T-helper 1 cell treated with Interleukin-12 subunit alpha and Interleukin-12 subunit beta and Interleukin-4 antibody, amounts not matched to agents 30 μg/mL and 1 μg/mL, for 36 hours (primary cell): ENCODE data around the gene TYSND1.
A peak's percentile ranks its signal among the peaks of the same experiment; 100 is the strongest.
"Not testable (repeated sequence)": the region's sequence is repeated elsewhere in the genome, so short reads cannot be mapped to it uniquely, and the experiment has no call there.

Source experiments
- H3K27ac Mint-ChIP-seq: one replicate; pipeline ENCODE4 v1.8.0; 2021; ENCODE audit warnings: mild to moderate bottlenecking, mixed read lengths
- H3K27me3 Mint-ChIP-seq: one replicate; pipeline ENCODE4 v1.8.0; 2021; ENCODE audit warnings: low read depth, mixed read lengths
- H3K36me3 Mint-ChIP-seq: one replicate; pipeline ENCODE4 v1.8.0; 2021; ENCODE audit warnings: low read depth, mixed read lengths
- H3K4me1 Mint-ChIP-seq: one replicate; pipeline ENCODE4 v1.8.0; 2021; ENCODE audit warnings: low read depth, mixed read lengths
- H3K4me3 Mint-ChIP-seq: one replicate; pipeline ENCODE4 v1.8.0; 2021; ENCODE audit warnings: mild to moderate bottlenecking, moderate library complexity, mixed read lengths
- H3K9me3 Mint-ChIP-seq: one replicate; pipeline ENCODE4 v1.8.0; 2021; ENCODE audit warnings: mixed read lengths

TYSND1 gene

DNA sequence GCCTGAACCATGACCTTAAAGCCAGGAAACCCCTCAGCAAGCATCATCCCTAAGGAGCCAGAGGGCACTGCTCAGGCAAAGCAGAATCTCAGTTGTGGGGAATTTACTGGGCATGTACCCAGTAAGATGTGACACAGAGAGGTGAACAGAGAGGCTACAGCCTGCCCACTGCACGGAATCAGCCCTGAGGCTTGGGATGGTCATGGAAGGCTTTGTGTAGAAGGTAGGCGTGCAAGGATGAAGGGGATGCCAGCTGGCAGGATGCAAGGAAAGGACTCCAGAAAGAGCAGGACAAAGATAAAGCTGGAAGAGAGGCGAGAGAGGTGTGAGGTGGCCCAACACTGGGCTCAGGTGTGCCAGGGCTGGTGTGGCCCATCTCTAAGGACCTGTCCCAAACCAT is 11.5 kb downstream of the TYSND1 start:
- Mint-ChIP-seq H3K4me1 (peaks cover 10% of the 10 kb centered on the region), H3K9me3 (no peaks in the 10 kb centered on the region), H3K4me3 (no peak overlapping the region), H3K27ac (no peak overlapping the region), H3K36me3 (peaks cover 2% of the 10 kb centered on the region), H3K27me3 (no peaks in the 10 kb centered on the region)

GRCh38 chr10:70132098-70133029 is 14.1 kb downstream of the TYSND1 start, which contains the start of gene AIFM2:
Gene AIFM2, minus strand, starts transcription at chr10:70132825. Its CDS starts 8,741 bp downstream, at chr10:70124084.
- H3K36me3 Mint-ChIP-seq: peaks cover 2% of the 10 kb centered on the region
- H3K27me3 Mint-ChIP-seq: no peaks in the 10 kb centered on the region
- peaks cover 10% of the 10 kb centered on the region for H3K4me1 Mint-ChIP-seq
- H3K9me3 Mint-ChIP-seq: no peaks in the 10 kb centered on the region
- peak within 1 kb of the TSS; percentile 78 for H3K4me3 Mint-ChIP-seq
- H3K27ac Mint-ChIP-seq: peak within 1 kb of the TSS; percentile 59

GRCh38 chr10:70131560-70131937 is 15.0 kb downstream of the TYSND1 start:
- Mint-ChIP-seq H3K36me3 (no peaks in the 10 kb centered on the region), H3K4me3 (peak overlapping the region; percentile 78), H3K4me1 (peaks cover 8% of the 10 kb centered on the region), H3K27ac (no peak overlapping the region), H3K27me3 (no peaks in the 10 kb centered on the region), H3K9me3 (no peaks in the 10 kb centered on the region)

DNA sequence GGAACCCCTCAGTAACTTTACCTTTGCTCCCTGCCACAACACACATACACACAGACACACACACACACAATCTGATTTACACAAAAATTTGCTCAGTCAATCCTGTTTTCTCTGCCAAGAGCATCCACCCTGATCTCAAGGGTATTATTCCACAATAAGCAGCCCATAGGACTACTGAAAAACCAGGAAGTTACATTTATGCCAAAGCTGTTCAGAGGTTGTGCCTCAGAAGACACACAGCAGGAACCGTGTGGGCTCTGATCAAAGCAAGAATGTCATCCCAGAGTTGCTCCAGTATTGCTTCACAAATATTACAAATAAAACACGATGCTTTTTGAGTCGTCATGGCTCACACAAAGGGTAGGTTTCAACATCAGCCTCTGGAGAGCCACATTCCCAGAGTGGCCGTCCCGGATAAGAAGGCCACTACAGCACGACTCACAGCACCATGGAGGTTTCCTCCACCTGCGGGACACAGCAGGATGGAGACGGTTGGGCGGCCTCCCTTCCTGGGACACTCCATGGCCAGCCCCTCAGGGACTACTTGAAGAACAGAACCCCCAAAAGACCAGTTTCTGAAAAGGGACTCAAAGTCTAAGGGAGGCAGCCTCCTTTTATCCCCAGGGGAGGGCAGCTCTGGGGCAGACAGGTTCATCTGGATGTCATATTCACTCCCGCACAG is 15.5 kb downstream of the TYSND1 start:
- no peaks in the 10 kb centered on the region for H3K9me3 Mint-ChIP-seq
- H3K27me3 Mint-ChIP-seq: no peaks in the 10 kb centered on the region
- H3K36me3 Mint-ChIP-seq: no peaks in the 10 kb centered on the region
- H3K4me1 Mint-ChIP-seq: peaks cover 8% of the 10 kb centered on the region
- H3K4me3 Mint-ChIP-seq: no peak overlapping the region
- no peak overlapping the region for H3K27ac Mint-ChIP-seq

DNA sequence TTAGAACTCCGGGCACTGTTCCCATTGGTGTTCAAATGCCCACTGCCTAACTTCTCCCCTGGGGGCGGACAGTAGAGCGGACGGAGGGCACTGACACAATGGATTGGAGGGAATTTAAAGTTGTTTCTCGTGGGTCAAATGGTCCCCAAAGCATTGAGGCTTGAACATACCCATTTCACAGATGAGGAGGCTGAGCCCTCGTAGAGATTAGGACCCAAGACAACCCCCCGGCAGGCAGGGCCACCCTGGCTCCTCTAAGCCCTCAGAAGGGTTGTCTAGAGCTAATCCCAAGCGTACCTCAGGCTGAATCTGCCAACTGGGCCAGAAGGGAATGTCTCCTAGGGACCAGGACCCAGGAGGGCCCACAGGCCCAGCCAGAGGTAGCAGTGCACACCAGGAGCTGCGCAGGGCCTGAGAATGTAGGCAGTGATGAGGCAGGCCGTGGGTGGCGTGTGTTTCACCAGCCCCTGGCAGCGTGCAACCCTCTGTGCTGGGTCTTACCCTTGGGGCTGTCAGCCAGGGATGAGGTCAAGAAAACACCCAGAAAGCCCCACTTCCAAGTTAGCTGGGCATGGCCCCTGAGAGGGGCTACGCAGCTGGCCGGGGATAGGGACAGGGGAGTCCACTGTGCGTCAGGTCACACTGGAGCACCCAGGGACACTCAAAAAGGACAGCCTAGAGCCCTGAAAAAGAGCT is 19.7 kb downstream of the TYSND1 start:
- no peaks in the 10 kb centered on the region for H3K27me3 Mint-ChIP-seq
- H3K27ac Mint-ChIP-seq: no peak overlapping the region
- no peaks in the 10 kb centered on the region for H3K36me3 Mint-ChIP-seq
- H3K9me3 Mint-ChIP-seq: no peaks in the 10 kb centered on the region
- H3K4me1 Mint-ChIP-seq: no peaks in the 10 kb centered on the region
- H3K4me3 Mint-ChIP-seq: no peak overlapping the region

- Mint-ChIP-seq H3K27ac (no peak overlapping the region), H3K27me3 (no peaks in the 10 kb centered on the region), H3K36me3 (no peaks in the 10 kb centered on the region), H3K4me1 (no peaks in the 10 kb centered on the region), H3K4me3 (no peak overlapping the region), H3K9me3 (no peaks in the 10 kb centered on the region)
These were observed 20.5 kb downstream of the TYSND1 start for GRCh38 chr10:70125918-70126552.

DNA sequence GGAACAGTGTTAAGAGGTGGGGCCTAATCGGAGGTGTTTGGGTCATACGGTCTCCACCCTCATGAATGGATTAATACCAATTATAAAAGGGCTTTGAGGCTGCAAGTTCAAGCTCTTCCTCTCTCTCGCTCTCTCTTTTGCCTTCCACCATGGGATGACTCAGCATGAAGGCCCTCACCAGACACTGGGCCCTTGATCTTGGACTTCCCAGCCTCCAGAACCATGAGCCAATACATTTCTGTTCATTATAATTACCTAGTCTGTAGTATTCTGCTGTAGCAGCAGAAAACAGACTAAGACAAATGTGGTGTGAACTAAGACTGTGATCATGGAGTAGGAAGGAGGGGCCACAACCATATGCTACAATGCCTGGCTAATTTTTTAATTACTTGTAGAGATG is 21.6 kb downstream of the TYSND1 start:
- H3K9me3 Mint-ChIP-seq: no peaks in the 10 kb centered on the region
- H3K4me1 Mint-ChIP-seq: no peaks in the 10 kb centered on the region
- H3K27me3 Mint-ChIP-seq: no peaks in the 10 kb centered on the region
- no peak overlapping the region for H3K4me3 Mint-ChIP-seq
- H3K36me3 Mint-ChIP-seq: no peaks in the 10 kb centered on the region
- no peak overlapping the region for H3K27ac Mint-ChIP-seq

- H3K27ac Mint-ChIP-seq: no peak overlapping the region
- H3K4me3 Mint-ChIP-seq: no peak overlapping the region
- H3K4me1 Mint-ChIP-seq: no peaks in the 10 kb centered on the region
- no peaks in the 10 kb centered on the region for H3K27me3 Mint-ChIP-seq
- no peaks in the 10 kb centered on the region for H3K36me3 Mint-ChIP-seq
- H3K9me3 Mint-ChIP-seq: no peaks in the 10 kb centered on the region
These were observed 22.1 kb downstream of the TYSND1 start for GRCh38 chr10:70124415-70124814.

DNA sequence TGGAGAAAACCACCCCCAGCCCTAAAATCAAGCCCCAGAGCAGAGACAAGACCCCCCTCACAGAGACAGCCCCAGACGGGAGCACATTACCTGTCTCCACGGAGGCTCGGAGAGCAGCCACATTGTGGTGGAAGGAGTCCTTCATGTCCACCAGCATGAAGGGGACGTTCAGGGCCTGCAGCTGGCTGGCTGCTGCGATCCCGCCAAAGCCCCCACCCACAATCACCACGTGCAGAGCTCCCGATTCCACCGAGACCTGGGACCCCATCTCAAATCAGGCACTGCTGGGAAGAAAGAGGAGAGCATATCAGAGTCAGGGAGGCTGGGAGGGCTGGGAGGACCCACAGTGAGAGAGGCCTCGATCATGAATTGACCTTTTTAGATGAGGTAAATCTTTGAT is 22.7 kb downstream of the TYSND1 start:
- Mint-ChIP-seq H3K36me3 (no peaks in the 10 kb centered on the region), H3K4me1 (no peaks in the 10 kb centered on the region), H3K27me3 (no peaks in the 10 kb centered on the region), H3K27ac (no peak overlapping the region), H3K4me3 (no peak overlapping the region), H3K9me3 (no peaks in the 10 kb centered on the region)

DNA sequence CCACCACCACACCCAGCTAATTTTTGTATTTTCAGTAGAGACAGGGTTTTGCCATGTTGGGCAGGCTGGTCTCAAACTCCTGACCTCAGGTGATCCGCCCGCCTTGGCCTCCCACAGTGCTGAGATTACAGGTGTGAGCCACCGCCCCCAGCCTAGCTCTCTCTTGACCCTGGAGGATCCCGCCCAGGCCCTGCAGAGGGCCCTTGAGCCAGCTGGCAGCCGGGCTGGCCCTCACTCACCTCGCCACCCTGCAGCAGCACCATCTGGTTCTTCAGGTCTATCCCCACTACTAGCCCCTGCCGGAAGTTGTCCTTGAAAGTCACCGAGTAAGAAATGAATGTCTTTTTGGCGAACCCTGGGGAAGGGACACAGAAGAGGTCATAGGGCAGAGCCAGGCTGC is 23.3 kb downstream of the TYSND1 start:
- not testable (repeated sequence) for H3K36me3 Mint-ChIP-seq, H3K27me3 Mint-ChIP-seq, H3K4me1 Mint-ChIP-seq, H3K9me3 Mint-ChIP-seq, H3K27ac Mint-ChIP-seq, H3K4me3 Mint-ChIP-seq

GRCh38 chr10:70122742-70123141 is 23.8 kb downstream of the TYSND1 start:
- Mint-ChIP-seq H3K36me3 (no peaks in the 10 kb centered on the region), H3K27me3 (no peaks in the 10 kb centered on the region), H3K4me3 (no peak overlapping the region), H3K9me3 (no peaks in the 10 kb centered on the region), H3K4me1 (no peaks in the 10 kb centered on the region), H3K27ac (no peak overlapping the region)

DNA sequence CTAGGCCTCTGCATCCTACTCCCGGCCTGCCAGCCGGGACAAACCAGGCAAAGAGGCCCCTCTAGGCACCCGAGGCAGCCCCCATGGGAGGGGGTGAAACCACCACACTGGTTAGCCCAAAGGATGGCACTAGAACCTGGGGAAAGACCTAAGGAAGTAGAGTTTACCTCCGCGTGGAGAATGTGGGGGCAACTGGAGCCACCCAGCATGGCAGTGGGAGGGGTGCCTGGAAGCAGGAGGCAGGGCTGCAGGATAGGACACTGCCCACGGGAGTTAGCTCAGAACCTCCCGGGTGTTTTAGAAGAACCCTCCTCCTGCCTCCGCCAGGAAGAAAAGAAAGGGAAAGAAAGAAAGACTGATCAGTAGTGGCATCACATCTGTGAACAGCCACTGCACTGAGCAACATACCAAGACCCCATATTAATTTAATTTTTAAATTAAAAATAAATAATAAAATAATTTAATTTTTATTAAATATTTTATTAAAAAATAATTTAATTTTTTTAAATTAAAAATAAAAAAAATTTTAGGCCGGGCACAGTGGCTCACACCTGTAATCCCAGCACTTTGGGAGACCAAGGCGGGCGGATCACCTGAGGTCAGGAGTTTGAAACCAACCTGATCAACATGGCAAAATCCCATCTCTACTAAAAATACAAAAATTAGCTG is 25.1 kb downstream of the TYSND1 start:
- H3K4me3 Mint-ChIP-seq: no peak overlapping the region
- no peak overlapping the region for H3K27ac Mint-ChIP-seq
- H3K36me3 Mint-ChIP-seq: no peaks in the 10 kb centered on the region
- H3K4me1 Mint-ChIP-seq: no peaks in the 10 kb centered on the region
- no peaks in the 10 kb centered on the region for H3K9me3 Mint-ChIP-seq
- H3K27me3 Mint-ChIP-seq: no peaks in the 10 kb centered on the region

DNA sequence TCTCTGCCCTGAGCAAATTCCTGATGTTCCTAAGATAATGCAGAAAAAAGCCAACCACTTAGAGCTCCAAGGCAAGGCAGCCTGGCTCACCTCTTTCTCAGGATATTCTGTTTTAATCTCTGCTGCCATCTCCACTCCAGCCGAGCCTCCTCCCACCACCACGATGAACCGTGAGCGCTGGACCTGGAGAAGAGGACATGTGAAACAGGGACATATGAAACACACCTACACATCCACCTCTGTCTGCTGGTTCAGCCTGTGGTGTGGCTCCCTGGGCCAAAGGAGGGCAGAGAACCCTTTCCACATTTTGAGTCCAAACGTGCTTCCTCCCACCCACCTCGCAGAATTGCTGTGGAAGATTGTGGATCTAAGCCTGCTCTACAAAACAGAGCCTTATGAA is 26.1 kb downstream of the TYSND1 start:
- Mint-ChIP-seq H3K36me3 (no peaks in the 10 kb centered on the region), H3K27ac (no peak overlapping the region), H3K4me1 (peaks cover 2% of the 10 kb centered on the region)

GRCh38 chr10:70119623-70120022 is 26.9 kb downstream of the TYSND1 start:
- Mint-ChIP-seq H3K4me1 (peaks cover 2% of the 10 kb centered on the region), H3K9me3 (no peaks in the 10 kb centered on the region), H3K36me3 (no peaks in the 10 kb centered on the region), H3K27me3 (no peaks in the 10 kb centered on the region), H3K27ac (no peak overlapping the region), H3K4me3 (no peak overlapping the region)

More for the DNA sequence above, 26.1 kb downstream of the TYSND1 start:
- Mint-ChIP-seq H3K9me3 (no peaks in the 10 kb centered on the region), H3K4me3 (no peak overlapping the region), H3K27me3 (no peaks in the 10 kb centered on the region)
